ENCODE results near the gene SWSAP1. TPM values are rescaled to one million over a fixed set of nuclear protein-coding genes. Genes with fewer than 3 reads are reported as not detected.
A peak's percentile ranks its signal among the peaks of the same experiment; 100 is the strongest.
"Not testable (repeated sequence)": the region's sequence is repeated elsewhere in the genome, so short reads cannot be mapped to it uniquely, and the experiment has no call there.

SWSAP1 gene
- total RNA-seq, 6 experiments from 2014 or later, result 1.2 to 2.2 (median 1.6) TPM

DNA sequence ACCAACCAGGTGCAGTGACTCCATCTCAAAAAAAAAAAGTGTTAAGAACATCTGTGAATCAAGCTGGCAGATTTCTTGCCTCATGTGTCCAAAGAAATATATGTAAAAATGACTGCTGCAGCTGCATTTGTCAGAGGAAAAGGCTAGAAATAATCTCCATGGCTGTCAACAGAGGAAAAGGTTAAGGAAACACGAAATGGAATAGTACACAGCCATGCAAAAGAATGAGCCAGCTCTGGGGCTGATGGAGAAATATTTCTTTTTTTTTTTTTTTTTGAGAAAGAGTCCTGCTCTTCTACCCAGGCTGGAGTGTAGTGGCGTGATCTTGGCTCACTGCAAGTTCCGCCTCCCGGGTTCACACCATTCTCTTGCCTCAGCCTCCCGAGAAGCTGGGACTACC lies 41.6 kb upstream of the SWSAP1 start:
- TF ChIP-seq, protein P1, sequence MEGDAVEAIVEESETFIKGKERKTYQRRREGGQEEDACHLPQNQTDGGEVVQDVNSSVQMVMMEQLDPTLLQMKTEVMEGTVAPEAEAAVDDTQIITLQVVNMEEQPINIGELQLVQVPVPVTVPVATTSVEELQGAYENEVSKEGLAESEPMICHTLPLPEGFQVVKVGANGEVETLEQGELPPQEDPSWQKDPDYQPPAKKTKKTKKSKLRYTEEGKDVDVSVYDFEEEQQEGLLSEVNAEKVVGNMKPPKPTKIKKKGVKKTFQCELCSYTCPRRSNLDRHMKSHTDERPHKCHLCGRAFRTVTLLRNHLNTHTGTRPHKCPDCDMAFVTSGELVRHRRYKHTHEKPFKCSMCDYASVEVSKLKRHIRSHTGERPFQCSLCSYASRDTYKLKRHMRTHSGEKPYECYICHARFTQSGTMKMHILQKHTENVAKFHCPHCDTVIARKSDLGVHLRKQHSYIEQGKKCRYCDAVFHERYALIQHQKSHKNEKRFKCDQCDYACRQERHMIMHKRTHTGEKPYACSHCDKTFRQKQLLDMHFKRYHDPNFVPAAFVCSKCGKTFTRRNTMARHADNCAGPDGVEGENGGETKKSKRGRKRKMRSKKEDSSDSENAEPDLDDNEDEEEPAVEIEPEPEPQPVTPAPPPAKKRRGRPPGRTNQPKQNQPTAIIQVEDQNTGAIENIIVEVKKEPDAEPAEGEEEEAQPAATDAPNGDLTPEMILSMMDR (IDR thresholded peaks at IDR 0.05), result no peak
- H3K36me3 Mint-ChIP-seq (ENCODE audit: low read depth), result peaks cover 28% of the 10 kb centered on the region
- H3K4me1 Mint-ChIP-seq (ENCODE audit: low read depth), result no peaks in the 10 kb centered on the region
- H3K27me3 Mint-ChIP-seq (ENCODE audit: insufficient read depth), result no peaks in the 10 kb centered on the region
- H3K9me3 Mint-ChIP-seq, result no peaks in the 10 kb centered on the region
- H3K4me3 Mint-ChIP-seq, result no peak overlapping the region
- DNase-seq, result no peak
- no peak overlapping the region for H3K27ac Mint-ChIP-seq

- H3K9me3 Mint-ChIP-seq; H3K4me1 Mint-ChIP-seq (ENCODE audit: low read depth); H3K27me3 Mint-ChIP-seq (ENCODE audit: insufficient read depth); H3K4me3 Mint-ChIP-seq: not testable (repeated sequence)
- DNase-seq, result peak; percentile 72
- Mint-ChIP-seq H3K36me3 (ENCODE audit: low read depth) (peaks cover 28% of the 10 kb centered on the region), H3K27ac (peak overlapping the region; percentile 72)
Observed at GRCh38 chr19:11333838-11334237, 40.6 kb upstream of the SWSAP1 start.

DNA sequence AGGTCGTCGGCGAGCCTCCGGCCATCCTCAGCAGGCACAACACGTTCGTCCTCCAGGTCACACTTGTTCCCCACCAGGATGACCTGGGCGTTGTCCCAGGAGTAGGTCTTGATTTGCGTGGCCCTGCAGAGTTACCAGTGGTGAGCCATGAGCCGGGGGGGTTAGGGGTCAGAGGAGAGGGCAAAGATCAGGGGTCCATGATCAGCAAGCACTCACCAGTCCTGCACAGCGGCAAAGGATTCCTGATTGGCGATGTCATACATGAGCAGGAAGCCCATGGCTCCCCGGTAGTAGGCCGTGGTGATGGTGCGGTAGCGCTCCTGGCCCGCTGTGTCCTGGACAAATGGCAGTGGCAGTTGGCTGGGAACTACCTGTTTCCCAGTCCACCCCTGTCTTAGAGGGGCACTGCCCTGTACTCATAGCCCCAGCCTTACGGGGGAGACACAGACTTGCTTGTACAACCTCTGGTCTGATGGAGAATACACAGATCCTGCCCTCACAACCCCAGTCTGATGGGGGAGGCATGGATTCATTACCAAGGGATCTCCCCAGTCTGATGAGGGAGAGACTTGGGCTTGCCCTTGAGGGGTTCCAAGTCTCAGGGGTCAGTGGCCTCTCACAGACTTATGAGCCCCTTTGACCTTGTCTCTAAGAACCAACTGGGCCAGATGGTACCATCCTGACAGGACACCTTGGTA lies 38.9 kb upstream of the SWSAP1 start:
- TF ChIP-seq, protein P1 (IDR thresholded peaks at IDR 0.05), result no peak
- Mint-ChIP-seq H3K4me1 (ENCODE audit: low read depth) (peaks cover 10% of the 10 kb centered on the region), H3K27me3 (ENCODE audit: insufficient read depth) (no peaks in the 10 kb centered on the region), H3K4me3 (no peak overlapping the region), H3K36me3 (ENCODE audit: low read depth) (peaks cover 28% of the 10 kb centered on the region), H3K9me3 (no peaks in the 10 kb centered on the region), H3K27ac (no peak overlapping the region)
- DNase-seq, result no peak

- peaks cover 28% of the 10 kb centered on the region for H3K36me3 Mint-ChIP-seq (ENCODE audit: low read depth)
- no peak for DNase-seq
- no peaks in the 10 kb centered on the region for H3K27me3 Mint-ChIP-seq (ENCODE audit: insufficient read depth)
- H3K27ac Mint-ChIP-seq, result no peak overlapping the region
- H3K4me1 Mint-ChIP-seq (ENCODE audit: low read depth), result peaks cover 10% of the 10 kb centered on the region
- no peak overlapping the region for H3K4me3 Mint-ChIP-seq
- TF ChIP-seq, protein P1 (IDR thresholded peaks at IDR 0.05), result no peak
- no peaks in the 10 kb centered on the region for H3K9me3 Mint-ChIP-seq
Observed at GRCh38 chr19:11337080-11337479, 37.4 kb upstream of the SWSAP1 start.

DNA sequence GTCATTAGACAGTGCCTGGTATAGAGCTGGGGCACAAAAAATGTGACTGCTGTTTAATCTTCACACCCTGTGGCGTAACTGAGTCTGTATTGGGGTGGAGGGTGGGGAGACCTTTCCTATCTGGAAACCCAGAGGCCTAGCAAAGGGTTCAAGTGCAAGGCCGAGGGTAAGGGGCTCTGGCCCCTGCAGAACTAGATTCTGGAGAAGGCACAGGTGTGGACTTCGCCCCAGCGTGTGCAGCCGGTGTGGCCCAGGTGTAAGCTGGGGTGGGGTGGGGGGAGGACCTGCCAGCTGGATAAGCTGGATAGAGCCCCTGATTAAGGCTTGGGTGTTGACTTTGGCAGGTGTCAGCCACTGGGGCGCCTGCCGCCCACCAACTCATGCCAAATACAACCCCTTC lies 36.3 kb upstream of the SWSAP1 start:
- Mint-ChIP-seq H3K27me3 (ENCODE audit: insufficient read depth) (no peaks in the 10 kb centered on the region), H3K36me3 (ENCODE audit: low read depth) (peaks cover 22% of the 10 kb centered on the region), H3K4me1 (ENCODE audit: low read depth) (peaks cover 10% of the 10 kb centered on the region), H3K27ac (no peak overlapping the region), H3K9me3 (no peaks in the 10 kb centered on the region), H3K4me3 (no peak overlapping the region; the same call in 1 of the 2 replicates)
- TF ChIP-seq, protein P1 (IDR thresholded peaks at IDR 0.05), result no peak
- no peak for DNase-seq

DNA sequence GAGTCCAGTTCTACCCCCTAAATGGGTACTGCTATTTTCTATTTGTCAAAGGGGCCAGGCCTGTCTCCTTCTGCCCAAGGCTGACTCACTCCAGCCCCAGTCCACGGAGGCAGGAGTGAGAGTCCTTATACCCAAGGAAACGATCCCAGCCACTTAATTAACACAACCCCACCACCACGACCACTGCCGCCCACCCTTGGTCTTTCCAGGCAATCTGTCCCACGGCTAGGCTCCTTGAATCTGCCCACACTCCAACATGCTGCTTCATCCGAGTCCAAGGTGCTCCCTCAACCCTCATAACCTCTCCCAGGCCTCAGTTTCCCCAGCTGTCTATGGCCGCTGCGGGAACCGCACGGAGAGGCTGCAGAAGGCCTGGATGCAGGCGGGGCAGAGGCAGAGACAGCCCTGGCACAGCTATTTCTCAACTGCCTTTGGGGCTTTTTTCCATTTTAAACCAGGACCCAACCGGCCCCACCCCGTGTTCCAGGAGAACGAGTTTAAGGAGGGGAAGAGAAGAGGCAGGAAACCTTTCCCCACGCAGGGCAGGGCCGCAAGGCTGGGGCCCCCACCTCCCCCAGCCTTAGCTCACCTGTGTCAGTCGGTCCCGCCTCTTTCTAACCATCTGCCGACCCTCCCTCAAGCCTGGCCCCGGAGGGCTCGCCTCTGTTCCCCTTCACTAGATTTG lies 35.8 kb upstream of the SWSAP1 start:
- peaks cover 20% of the 10 kb centered on the region for H3K36me3 Mint-ChIP-seq (ENCODE audit: low read depth)
- H3K4me1 Mint-ChIP-seq (ENCODE audit: low read depth), result peaks cover 10% of the 10 kb centered on the region
- TF ChIP-seq, protein P1 (IDR thresholded peaks at IDR 0.05), result no peak
- H3K27me3 Mint-ChIP-seq (ENCODE audit: insufficient read depth), result no peaks in the 10 kb centered on the region
- no peaks in the 10 kb centered on the region for H3K9me3 Mint-ChIP-seq
- no peak overlapping the region for H3K27ac Mint-ChIP-seq
- no peak for DNase-seq
- H3K4me3 Mint-ChIP-seq, result peak overlapping the region; percentile 80
